ENCODE data around the gene AQP7. TPM values are rescaled to one million over a fixed set of nuclear protein-coding genes. Genes with fewer than 3 reads are reported as not detected.

The AQP7 gene
- polyA plus RNA-seq: not detected in 2 replicates

DNA sequence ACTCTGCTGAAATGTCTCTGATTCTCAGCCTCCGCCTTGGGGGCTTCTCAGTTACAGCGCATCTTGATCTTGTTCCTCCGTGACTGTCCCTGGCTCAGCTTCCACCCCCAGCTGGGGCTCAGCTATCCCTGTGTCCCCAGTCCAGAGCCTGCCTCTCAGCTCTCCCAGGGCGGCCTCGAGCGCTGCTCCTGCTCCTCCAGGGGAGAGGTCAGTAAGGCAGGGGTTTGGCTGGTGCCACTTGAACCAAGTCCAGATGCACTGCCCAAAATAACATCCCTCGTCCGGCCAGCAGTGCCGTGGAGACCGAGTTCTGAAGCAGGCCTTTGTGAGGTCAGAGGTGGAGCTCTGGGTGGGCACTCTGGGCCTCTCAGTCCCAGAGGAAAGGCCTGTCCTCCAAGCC, at the start of gene AQP7:
Gene AQP7 (minus strand): TSS at position 198 of the 400 bp plus-strand sequence. CDS start 1,306 bp downstream, outside the sequence.

DNA sequence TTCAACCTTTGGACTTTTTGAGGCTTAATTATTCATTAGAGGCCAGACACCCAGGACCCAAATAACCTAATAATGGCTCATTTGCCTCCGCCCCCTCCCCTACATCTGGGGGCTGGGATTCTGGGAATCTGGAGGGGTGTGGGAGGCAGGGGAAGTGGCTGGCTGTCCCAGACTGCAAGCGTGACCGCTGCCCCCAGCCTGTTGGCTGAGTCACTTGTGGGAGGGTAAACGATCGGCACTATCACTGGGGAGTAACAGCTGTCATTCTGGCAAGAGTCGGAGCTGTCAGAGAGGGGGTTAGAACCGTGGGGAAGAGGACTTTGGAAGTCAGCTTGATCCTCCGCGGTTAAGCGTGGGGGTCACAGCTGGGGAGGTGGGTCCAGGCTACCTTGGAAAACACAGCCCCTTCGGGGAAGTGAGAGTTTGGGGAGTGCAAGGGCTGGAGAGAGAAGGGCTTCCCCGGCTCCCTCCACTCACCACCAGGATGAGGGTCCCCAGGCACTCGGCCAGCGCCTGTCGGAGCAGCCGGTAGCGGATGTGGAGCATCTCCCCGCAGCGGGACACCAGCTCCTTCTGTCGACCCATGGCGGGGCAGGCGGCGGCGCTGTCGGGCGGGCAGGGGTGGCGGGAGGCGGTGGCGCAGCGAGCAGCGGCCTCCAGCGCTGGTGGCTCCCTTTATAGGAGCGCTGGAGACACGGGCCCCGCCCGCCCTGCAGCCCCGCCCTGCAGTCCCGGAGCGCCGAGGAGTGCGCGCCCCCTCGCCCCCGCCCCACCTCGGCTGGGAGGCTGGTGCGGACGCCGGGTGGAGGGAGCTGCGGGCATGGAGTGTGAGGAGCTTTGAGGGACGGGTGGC, 44.8 kb upstream of the AQP7 start, which contains the start of gene AQP3:
Gene AQP3 (minus strand): TSS at position 648 of the 853 bp plus-strand sequence. CDS start 63 bp downstream, at position 585.

Other genes starting within 250 kb of the AQP7 start
- gene B4GALT1, start 235.2 kb downstream of the AQP7 start, polyA plus RNA-seq: 0.62 and 1.4 TPM in 2 replicates
- gene SPINK4, start 162.4 kb downstream of the AQP7 start, polyA plus RNA-seq: not detected in 2 replicates
- 30.4 and 44.0 TPM in 2 replicates for gene BAG1, start 137.9 kb downstream of the AQP7 start, polyA plus RNA-seq
- gene CHMP5, start 137.5 kb downstream of the AQP7 start, polyA plus RNA-seq: 250 and 278 TPM in 2 replicates
- 6.7 and 14.3 TPM in 2 replicates for gene NFX1, start 112.1 kb downstream of the AQP7 start, polyA plus RNA-seq
- gene AQP3, start 45.0 kb upstream of the AQP7 start, polyA plus RNA-seq: 3.4 and 4.7 TPM in 2 replicates
- 12.9 and 14.9 TPM in 2 replicates for gene NOL6, start 71.4 kb upstream of the AQP7 start, polyA plus RNA-seq
- gene ANKRD18B, start 121.7 kb upstream of the AQP7 start, polyA plus RNA-seq: 4.1 and 7.4 TPM in 2 replicates

All from Purkinje cell (primary cell).